Measurements from ENCODE around the gene PLAAT5.

The PLAAT5 gene

GRCh38 chr11:63490551-63491239 lies at the start of gene PLAAT5:
Gene PLAAT5, minus strand, starts transcription at chr11:63491167. Its CDS starts 133 bp downstream, at chr11:63491034.
- H3K4me3 ChIP-seq (ENCODE audit: low read depth, low read length) = peak within 1 kb of the TSS; percentile 40
- in situ Hi-C loops (cut with HindIII; ENCODE audit: low sequenced_read_pairs) = no loop called here
- TF ChIP-seq CTCF (IDR thresholded peaks at IDR 0.05; ENCODE audit: low read depth, low read length) = no peak
- DNase-seq (ENCODE audit: low read depth, low spot score) = no peak

- DNase-seq (ENCODE audit: low read depth, low spot score) = peak; percentile 95
- in situ Hi-C loops (cut with HindIII; ENCODE audit: low sequenced_read_pairs) = no loop called here
- H3K4me3 ChIP-seq (ENCODE audit: low read depth, low read length) = peak overlapping the region; percentile 42
- no peak for TF ChIP-seq CTCF (IDR thresholded peaks at IDR 0.05; ENCODE audit: low read depth, low read length)
These were observed 46.5 kb upstream of the PLAAT5 start for GRCh38 chr11:63537293-63538101.

GRCh38 chr11:63536669-63537292 lies 45.8 kb upstream of the PLAAT5 start, which contains the start of gene PLAAT4:
Gene PLAAT4, plus strand, starts transcription at chr11:63536808. Its CDS starts 61 bp downstream, at chr11:63536869.
- in situ Hi-C loops (cut with HindIII; ENCODE audit: low sequenced_read_pairs) = no loop called here
- peak; percentile 28 for TF ChIP-seq CTCF (IDR thresholded peaks at IDR 0.05; ENCODE audit: low read depth, low read length)
- peak within 1 kb of the TSS; percentile 42 for H3K4me3 ChIP-seq (ENCODE audit: low read depth, low read length)
- peak; percentile 81 for DNase-seq (ENCODE audit: low read depth, low spot score)

GRCh38 chr11:63535734-63536133 lies 44.8 kb upstream of the PLAAT5 start:
- no peak for DNase-seq (ENCODE audit: low read depth, low spot score)
- H3K4me3 ChIP-seq (ENCODE audit: low read depth, low read length) = no peak overlapping the region
- in situ Hi-C loops (cut with HindIII; ENCODE audit: low sequenced_read_pairs) = no loop called here
- TF ChIP-seq CTCF (IDR thresholded peaks at IDR 0.05; ENCODE audit: low read depth, low read length) = no peak

GRCh38 chr11:63534895-63535461 lies 44.0 kb upstream of the PLAAT5 start:
- TF ChIP-seq CTCF (IDR thresholded peaks at IDR 0.05; ENCODE audit: low read depth, low read length) = no peak
- in situ Hi-C loops (cut with HindIII; ENCODE audit: low sequenced_read_pairs) = no loop called here
- H3K4me3 ChIP-seq (ENCODE audit: low read depth, low read length) = no peak overlapping the region
- DNase-seq (ENCODE audit: low read depth, low spot score) = no peak

- H3K4me3 ChIP-seq (ENCODE audit: low read depth, low read length) = no peak overlapping the region
- TF ChIP-seq CTCF (IDR thresholded peaks at IDR 0.05; ENCODE audit: low read depth, low read length) = no peak
- no peak for DNase-seq (ENCODE audit: low read depth, low spot score)
- in situ Hi-C loops (cut with HindIII; ENCODE audit: low sequenced_read_pairs) = no loop called here
These were observed 43.1 kb upstream of the PLAAT5 start for GRCh38 chr11:63534076-63534475.
